ENCODE data around the gene CMTM7. TPM values are rescaled to one million over a fixed set of nuclear protein-coding genes. Genes with fewer than 3 reads are reported as not detected.

CMTM7 gene
- total and polyA plus RNA-seq, 2 of the 8 experiments (the other 6 are each of a cell fraction or from before 2014, with no cell fraction given), result 33.3 to 65.8 TPM

DNA sequence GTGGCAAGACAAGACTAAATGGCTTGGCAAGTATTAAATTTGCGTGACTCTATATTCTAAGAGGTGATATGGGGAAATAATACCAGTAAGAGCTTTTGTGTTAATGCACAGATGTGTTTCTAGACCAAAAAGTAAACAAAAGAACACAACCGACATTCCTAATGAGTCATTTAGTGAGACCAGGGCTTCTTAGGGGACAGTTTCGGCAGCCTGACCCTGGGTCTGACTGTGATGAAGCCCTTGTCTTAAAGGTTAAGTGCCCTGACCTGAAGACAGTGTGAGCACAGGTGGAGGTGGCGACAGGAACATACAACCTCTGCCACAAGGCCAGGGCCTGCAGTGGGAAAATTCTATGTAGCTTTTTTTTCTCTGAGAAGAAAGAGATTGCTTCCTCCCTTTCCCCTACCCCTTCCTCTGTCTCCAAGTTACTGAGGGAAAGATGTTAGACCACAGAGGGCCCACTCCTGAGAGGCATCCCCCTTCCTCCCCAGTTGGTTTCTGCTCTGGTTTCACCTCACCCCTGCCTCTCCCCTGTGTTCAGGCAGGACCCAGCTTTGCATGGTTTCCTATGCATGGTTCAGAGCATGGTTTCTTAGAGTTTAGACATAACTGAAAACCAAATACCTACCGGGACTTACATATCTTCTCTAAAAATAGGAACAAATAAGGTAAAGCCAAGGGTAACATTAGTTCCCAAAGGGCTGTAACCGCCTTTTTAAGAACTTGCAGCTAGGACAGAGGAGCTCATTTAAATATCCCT is 24.8 kb upstream of the CMTM7 start (continued):
- no peak for TF ChIP-seq BRCA1 (IDR thresholded peaks at IDR 0.05; ENCODE audit: low read depth, low read length)
- TF ChIP-seq, protein P1, sequence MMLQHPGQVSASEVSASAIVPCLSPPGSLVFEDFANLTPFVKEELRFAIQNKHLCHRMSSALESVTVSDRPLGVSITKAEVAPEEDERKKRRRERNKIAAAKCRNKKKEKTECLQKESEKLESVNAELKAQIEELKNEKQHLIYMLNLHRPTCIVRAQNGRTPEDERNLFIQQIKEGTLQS (IDR thresholded peaks at IDR 0.05; ENCODE audit: insufficient read depth, low read depth, low read length), result no peak
- TF ChIP-seq EP300 (IDR thresholded peaks at IDR 0.05; ENCODE audit: borderline replicate concordance in 1 of 2, low read depth in 2 of 2, low read length in 2 of 2), result no peak
